Measurements from ENCODE around the gene KIAA1958. TPM values are rescaled to one million over a fixed set of nuclear protein-coding genes. Genes with fewer than 3 reads are reported as not detected.

The KIAA1958 gene
- total and polyA plus RNA-seq, 2 experiments from 2014 or later: 9.4 to 41.7 TPM

DNA sequence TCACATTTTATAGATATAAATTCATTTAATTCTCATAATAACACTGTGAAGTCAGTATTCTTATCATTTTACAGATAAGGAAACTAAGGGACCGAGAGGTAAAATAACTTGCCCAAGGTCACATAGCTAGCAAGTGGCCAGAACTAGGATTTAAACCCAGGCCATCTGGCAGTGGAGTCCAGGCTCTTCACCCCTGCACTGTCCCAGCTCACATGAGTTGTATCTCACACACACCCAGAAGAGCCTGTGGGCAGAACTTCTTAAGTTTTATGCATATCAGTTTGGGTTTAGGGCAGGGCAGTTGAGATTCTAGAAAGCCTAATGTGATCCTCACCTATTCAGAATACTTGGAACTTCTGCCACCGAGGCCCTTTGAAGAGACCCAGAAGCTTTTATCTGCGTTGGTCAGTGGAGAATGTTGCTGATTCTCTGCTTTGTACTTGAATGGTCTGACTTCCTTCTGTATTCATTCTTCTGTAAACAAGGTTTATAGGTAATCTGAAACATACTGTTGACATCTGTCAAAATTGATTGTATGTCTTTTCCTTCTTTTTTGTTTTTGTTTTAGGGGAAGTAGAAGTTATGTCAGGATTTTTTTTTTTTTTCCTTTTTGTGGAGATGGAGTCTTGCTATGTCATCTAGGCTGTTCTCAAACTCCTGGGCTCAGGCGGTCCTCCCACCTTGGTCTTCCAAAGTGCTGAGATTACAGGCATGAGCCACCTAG lies 75.8 kb downstream of the KIAA1958 start (continued):
- TF ChIP-seq, protein P1, sequence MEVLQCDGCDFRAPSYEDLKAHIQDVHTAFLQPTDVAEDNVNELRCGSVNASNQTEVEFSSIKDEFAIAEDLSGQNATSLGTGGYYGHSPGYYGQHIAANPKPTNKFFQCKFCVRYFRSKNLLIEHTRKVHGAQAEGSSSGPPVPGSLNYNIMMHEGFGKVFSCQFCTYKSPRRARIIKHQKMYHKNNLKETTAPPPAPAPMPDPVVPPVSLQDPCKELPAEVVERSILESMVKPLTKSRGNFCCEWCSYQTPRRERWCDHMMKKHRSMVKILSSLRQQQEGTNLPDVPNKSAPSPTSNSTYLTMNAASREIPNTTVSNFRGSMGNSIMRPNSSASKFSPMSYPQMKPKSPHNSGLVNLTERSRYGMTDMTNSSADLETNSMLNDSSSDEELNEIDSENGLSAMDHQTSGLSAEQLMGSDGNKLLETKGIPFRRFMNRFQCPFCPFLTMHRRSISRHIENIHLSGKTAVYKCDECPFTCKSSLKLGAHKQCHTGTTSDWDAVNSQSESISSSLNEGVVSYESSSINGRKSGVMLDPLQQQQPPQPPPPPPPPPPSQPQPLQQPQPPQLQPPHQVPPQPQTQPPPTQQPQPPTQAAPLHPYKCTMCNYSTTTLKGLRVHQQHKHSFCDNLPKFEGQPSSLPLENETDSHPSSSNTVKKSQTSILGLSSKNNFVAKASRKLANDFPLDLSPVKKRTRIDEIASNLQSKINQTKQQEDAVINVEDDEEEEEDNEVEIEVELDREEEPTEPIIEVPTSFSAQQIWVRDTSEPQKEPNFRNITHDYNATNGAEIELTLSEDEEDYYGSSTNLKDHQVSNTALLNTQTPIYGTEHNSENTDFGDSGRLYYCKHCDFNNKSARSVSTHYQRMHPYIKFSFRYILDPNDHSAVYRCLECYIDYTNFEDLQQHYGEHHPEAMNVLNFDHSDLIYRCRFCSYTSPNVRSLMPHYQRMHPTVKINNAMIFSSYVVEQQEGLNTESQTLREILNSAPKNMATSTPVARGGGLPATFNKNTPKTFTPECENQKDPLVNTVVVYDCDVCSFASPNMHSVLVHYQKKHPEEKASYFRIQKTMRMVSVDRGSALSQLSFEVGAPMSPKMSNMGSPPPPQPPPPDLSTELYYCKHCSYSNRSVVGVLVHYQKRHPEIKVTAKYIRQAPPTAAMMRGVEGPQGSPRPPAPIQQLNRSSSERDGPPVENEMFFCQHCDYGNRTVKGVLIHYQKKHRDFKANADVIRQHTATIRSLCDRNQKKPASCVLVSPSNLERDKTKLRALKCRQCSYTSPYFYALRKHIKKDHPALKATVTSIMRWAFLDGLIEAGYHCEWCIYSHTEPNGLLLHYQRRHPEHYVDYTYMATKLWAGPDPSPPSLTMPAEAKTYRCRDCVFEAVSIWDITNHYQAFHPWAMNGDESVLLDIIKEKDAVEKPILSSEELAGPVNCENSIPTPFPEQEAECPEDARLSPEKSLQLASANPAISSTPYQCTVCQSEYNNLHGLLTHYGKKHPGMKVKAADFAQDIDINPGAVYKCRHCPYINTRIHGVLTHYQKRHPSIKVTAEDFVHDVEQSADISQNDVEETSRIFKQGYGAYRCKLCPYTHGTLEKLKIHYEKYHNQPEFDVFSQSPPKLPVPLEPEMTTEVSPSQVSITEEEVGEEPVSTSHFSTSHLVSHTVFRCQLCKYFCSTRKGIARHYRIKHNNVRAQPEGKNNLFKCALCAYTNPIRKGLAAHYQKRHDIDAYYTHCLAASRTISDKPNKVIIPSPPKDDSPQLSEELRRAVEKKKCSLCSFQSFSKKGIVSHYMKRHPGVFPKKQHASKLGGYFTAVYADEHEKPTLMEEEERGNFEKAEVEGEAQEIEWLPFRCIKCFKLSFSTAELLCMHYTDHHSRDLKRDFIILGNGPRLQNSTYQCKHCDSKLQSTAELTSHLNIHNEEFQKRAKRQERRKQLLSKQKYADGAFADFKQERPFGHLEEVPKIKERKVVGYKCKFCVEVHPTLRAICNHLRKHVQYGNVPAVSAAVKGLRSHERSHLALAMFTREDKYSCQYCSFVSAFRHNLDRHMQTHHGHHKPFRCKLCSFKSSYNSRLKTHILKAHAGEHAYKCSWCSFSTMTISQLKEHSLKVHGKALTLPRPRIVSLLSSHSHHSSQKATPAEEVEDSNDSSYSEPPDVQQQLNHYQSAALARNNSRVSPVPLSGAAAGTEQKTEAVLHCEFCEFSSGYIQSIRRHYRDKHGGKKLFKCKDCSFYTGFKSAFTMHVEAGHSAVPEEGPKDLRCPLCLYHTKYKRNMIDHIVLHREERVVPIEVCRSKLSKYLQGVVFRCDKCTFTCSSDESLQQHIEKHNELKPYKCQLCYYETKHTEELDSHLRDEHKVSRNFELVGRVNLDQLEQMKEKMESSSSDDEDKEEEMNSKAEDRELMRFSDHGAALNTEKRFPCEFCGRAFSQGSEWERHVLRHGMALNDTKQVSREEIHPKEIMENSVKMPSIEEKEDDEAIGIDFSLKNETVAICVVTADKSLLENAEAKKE (CRISPR knock-in tag; IDR thresholded peaks at IDR 0.05): no peak

DNA sequence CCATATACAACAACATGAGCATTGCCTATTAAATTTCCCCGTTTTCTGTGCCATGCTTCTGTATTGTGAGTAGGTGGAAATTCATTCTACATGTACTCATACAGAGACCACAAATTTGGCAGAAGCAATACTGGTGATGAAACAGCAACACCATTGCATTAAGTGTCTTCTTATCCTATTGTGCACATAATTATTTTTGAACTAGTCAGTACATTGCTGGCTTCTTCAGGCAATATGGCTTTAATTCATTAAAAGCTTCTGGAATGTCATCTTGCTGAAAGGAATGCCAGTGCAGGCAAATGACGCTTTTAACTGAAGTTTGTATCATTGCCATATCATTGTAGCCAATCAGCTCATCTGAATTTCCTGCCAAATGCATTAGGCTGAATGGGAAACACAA lies 82.6 kb downstream of the KIAA1958 start:
- H3K4me1 Mint-ChIP-seq: peaks cover 23% of the 10 kb centered on the region
- H3K79me2 ChIP-seq (replicated peaks; ENCODE audit: insufficient read depth): peaks cover 86% of the 10 kb centered on the region
- no peak for ATAC-seq
- TF ChIP-seq JUNB (IDR thresholded peaks at IDR 0.05; ENCODE audit: unreplicated experiment): no peak
- TF ChIP-seq ZNF331 (CRISPR knock-in tag; IDR thresholded peaks at IDR 0.05; ENCODE audit: low read depth): no peak
- TF ChIP-seq, protein P1 (CRISPR knock-in tag; IDR thresholded peaks at IDR 0.05): no peak
- TF ChIP-seq EZH2phosphoT487 (IDR thresholded peaks at IDR 0.05; ENCODE audit: unreplicated experiment): no peak
- TF ChIP-seq, protein P2, sequence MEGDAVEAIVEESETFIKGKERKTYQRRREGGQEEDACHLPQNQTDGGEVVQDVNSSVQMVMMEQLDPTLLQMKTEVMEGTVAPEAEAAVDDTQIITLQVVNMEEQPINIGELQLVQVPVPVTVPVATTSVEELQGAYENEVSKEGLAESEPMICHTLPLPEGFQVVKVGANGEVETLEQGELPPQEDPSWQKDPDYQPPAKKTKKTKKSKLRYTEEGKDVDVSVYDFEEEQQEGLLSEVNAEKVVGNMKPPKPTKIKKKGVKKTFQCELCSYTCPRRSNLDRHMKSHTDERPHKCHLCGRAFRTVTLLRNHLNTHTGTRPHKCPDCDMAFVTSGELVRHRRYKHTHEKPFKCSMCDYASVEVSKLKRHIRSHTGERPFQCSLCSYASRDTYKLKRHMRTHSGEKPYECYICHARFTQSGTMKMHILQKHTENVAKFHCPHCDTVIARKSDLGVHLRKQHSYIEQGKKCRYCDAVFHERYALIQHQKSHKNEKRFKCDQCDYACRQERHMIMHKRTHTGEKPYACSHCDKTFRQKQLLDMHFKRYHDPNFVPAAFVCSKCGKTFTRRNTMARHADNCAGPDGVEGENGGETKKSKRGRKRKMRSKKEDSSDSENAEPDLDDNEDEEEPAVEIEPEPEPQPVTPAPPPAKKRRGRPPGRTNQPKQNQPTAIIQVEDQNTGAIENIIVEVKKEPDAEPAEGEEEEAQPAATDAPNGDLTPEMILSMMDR (conservative IDR thresholded peaks at IDR 0.05; ENCODE audit: low read depth in 2 of 2): no peak
- TF ChIP-seq POLR2AphosphoS5 (IDR thresholded peaks at IDR 0.05; ENCODE audit: low read depth): no peak
- no peak for TF ChIP-seq EZH2 (IDR thresholded peaks at IDR 0.05; ENCODE audit: low read depth, unreplicated experiment)

More for the DNA sequence above, 82.6 kb downstream of the KIAA1958 start:
- Mint-ChIP-seq H3K4me3 (no peak overlapping the region), H3K27ac (no peak overlapping the region), H3K27me3 (ENCODE audit: insufficient read depth, low read depth, poor library complexity) (peaks cover 2% of the 10 kb centered on the region), H3K36me3 (ENCODE audit: low read depth) (no peaks in the 10 kb centered on the region), H3K9me3 (no peaks in the 10 kb centered on the region)
- Histone ChIP-seq H4K20me1 (replicated peaks; ENCODE audit: insufficient read depth) (peaks cover 32% of the 10 kb centered on the region), H3K36me3 (ENCODE audit: insufficient read depth) (no peaks in the 10 kb centered on the region), H3K27ac (ENCODE audit: low read depth) (no peak overlapping the region), H3K4me2 (no peak overlapping the region), H3K4me3 (no peak overlapping the region), H3F3A (replicated peaks; ENCODE audit: low read depth) (no peaks in the 10 kb centered on the region), H3K9me2 (ENCODE audit: insufficient read depth) (no peaks in the 10 kb centered on the region), H2AFZ (no peak overlapping the region), H3K4me1 (ENCODE audit: insufficient read depth) (0 out of 2 replicates have a peak, but pooled peaks cover 6% of the 10 kb centered on the region), H3K27me3 (ENCODE audit: insufficient read depth) (no peaks in the 10 kb centered on the region)
- no peak for DNase-seq (ENCODE audit: low spot score)
